Measurements from ENCODE around the gene UBAC1.

DNA sequence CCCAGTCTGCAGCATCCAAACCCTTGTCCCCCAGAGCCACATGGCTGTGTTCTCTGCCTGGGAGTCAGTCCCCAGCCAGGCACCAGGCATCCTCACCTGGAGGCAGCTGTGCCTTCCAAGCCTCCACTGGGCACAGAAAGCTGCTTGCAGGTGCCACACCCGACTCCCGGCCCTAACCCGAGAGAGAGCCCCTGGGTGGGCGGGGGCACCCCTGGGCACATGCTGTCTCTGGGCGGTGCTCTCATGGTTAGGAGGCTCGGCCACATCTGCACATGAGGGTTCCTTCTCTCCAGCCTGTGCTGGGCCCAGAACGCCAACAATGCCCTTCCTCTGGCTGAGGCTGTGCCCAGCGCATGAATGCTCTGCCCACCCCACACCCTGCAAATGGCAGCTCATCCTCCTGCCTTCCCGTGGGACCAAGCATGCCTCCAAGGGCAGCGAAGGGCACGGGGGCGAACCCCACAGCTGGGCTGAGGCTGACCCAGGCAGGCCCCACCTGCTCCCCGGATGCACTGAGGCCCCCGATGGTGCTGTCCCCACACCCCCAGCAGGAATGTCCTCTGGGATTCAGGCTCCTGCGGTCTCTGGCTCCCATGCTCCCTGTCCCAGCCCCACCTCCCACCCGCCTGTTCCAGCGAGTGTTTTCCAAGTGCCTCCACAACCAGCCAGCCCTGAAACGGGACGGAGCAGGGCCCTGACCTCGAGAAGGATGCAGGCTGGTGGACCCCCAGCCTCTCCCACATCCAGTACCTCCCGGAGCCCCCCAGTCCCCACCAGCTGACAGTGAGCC lies 31.3 kb downstream of the UBAC1 start:
- TF ChIP-seq, protein P1, sequence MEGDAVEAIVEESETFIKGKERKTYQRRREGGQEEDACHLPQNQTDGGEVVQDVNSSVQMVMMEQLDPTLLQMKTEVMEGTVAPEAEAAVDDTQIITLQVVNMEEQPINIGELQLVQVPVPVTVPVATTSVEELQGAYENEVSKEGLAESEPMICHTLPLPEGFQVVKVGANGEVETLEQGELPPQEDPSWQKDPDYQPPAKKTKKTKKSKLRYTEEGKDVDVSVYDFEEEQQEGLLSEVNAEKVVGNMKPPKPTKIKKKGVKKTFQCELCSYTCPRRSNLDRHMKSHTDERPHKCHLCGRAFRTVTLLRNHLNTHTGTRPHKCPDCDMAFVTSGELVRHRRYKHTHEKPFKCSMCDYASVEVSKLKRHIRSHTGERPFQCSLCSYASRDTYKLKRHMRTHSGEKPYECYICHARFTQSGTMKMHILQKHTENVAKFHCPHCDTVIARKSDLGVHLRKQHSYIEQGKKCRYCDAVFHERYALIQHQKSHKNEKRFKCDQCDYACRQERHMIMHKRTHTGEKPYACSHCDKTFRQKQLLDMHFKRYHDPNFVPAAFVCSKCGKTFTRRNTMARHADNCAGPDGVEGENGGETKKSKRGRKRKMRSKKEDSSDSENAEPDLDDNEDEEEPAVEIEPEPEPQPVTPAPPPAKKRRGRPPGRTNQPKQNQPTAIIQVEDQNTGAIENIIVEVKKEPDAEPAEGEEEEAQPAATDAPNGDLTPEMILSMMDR (IDR thresholded peaks at IDR 0.05) = no peak
- TF ChIP-seq POLR2A (IDR thresholded peaks at IDR 0.05) = no peak
